WTC11 (cell line): Measurements from ENCODE around the gene STX18. TPM values are rescaled to one million over a fixed set of nuclear protein-coding genes. Genes with fewer than 3 reads are reported as not detected.

Experiments
- ATAC-seq: fragments of 200-7000 bp; cut with Tn5 transposase; 2 replicates; pipeline ENCODE4 v1.10.0; 2021; ENCODE audit warnings: mild to moderate bottlenecking, moderate library complexity
- CTCF ChIA-PET: fragments of 300-600 bp; sonication (Branson Sonifier 250); formaldehyde crosslinking; loops from one replicate; lab custom pipeline; 2021; ENCODE audit warnings: antibody characterized with exemption; lab: Charles Lee
- POLR2A ChIA-PET: fragments of 350-600 bp; sonication (Branson Sonifier 250); formaldehyde crosslinking; loops from one replicate; lab custom pipeline; 2021; ENCODE audit warnings: antibody characterized with exemption; lab: Charles Lee
- DNase-seq: peaks from one replicate; pipeline ENCODE4 v3.0.0; 2021; ENCODE audit warnings: low spot score
- H3K27ac Mint-ChIP-seq: 2 replicates; pipeline ENCODE4 v1.8.0; 2021; ENCODE audit warnings: mixed read lengths
- H3K27me3 Mint-ChIP-seq: 2 replicates; pipeline ENCODE4 v1.8.0; 2021; ENCODE audit warnings: low read depth, mild to moderate bottlenecking, moderate library complexity, mixed read lengths
- H3K36me3 Mint-ChIP-seq: 2 replicates; pipeline ENCODE4 v1.8.0; 2021; ENCODE audit warnings: mixed read lengths
- H3K4me1 Mint-ChIP-seq: 2 replicates; pipeline ENCODE4 v1.8.0; 2022; ENCODE audit warnings: mixed read lengths
- H3K4me3 Mint-ChIP-seq: 2 replicates; pipeline ENCODE4 v1.8.0; 2021; ENCODE audit warnings: mild to moderate bottlenecking, moderate library complexity, mixed read lengths
- H3K9me3 Mint-ChIP-seq: 2 replicates; pipeline ENCODE4 v1.8.0; 2021; ENCODE audit warnings: mixed read lengths
- CREB1 ChIP-seq: sonication (generic); formaldehyde crosslinking; IDR thresholded peaks from 2 replicates; pipeline ENCODE4 v1.8.0; 2023; ENCODE audit warnings: mild to moderate bottlenecking, missing genetic modification reagents
- FOXP1 ChIP-seq: sonication (generic); formaldehyde crosslinking; IDR thresholded peaks from 2 replicates; pipeline ENCODE4 v1.8.0; 2022; ENCODE audit warnings: missing genetic modification reagents, mild to moderate bottlenecking, moderate library complexity, borderline replicate concordance
- GABPB1 ChIP-seq: sonication (generic); formaldehyde crosslinking; IDR thresholded peaks from 2 replicates; pipeline ENCODE4 v1.8.1; 2023; ENCODE audit warnings: mild to moderate bottlenecking, missing genetic modification reagents
- JAZF1 ChIP-seq: fragments of 250-450 bp; sonication (Bioruptor Pico); IDR thresholded peaks from 2 replicates; pipeline ENCODE4 v1.9.0; 2021; ENCODE audit warnings: moderate library complexity, mild to moderate bottlenecking, inconsistent platforms
- KAT7 ChIP-seq: sonication (generic); formaldehyde crosslinking; IDR thresholded peaks from 2 replicates; pipeline ENCODE4 v1.8.1; 2023; ENCODE audit warnings: missing genetic modification reagents, mild to moderate bottlenecking, borderline replicate concordance
- NFE2L1 ChIP-seq: sonication (generic); formaldehyde crosslinking; IDR thresholded peaks from 2 replicates; pipeline ENCODE4 v1.8.1; 2023; ENCODE audit warnings: missing genetic modification reagents
- SOX15 ChIP-seq: fragments of 250-450 bp; sonication (Bioruptor Pico); IDR thresholded peaks from 2 replicates; pipeline ENCODE4 v1.9.0; 2021; ENCODE audit warnings: mild to moderate bottlenecking
- TCF7 ChIP-seq: sonication (generic); formaldehyde crosslinking; IDR thresholded peaks from 2 replicates; pipeline ENCODE4 v1.8.0; 2022; ENCODE audit warnings: mild to moderate bottlenecking, low read depth, missing genetic modification reagents, moderate library complexity
- ZNF138 ChIP-seq: sonication (generic); formaldehyde crosslinking; conservative IDR thresholded peaks from 2 replicates; pipeline ENCODE4 v1.8.1; 2022; ENCODE audit warnings: mild to moderate bottlenecking, moderate library complexity, missing genetic modification reagents
- ZNF671 ChIP-seq: fragments of 250-450 bp; sonication (Bioruptor Pico); IDR thresholded peaks from 2 replicates; pipeline ENCODE4 v1.8.0; 2021; ENCODE audit warnings: mild to moderate bottlenecking
- total RNA-seq: library from RNA; stranded (reverse); gene quantifications from 3 replicates; pipeline ENCODE4 v1.2.3, GENCODE V29; 2021
- TF ChIP-seq, protein P1 (sequence below): fragments of 200-600 bp; IDR thresholded peaks from 2 replicates; pipeline ENCODE4 v1.8.0; 2022; ENCODE audit warnings: antibody characterized with exemption
- TF ChIP-seq, protein P2 (sequence below): sonication (generic); formaldehyde crosslinking; conservative IDR thresholded peaks from 2 replicates; pipeline ENCODE4 v1.8.1; 2023; ENCODE audit warnings: mild to moderate bottlenecking, low read depth, missing genetic modification reagents, moderate library complexity
- TF ChIP-seq, protein P3 (sequence below): fragments of 250-450 bp; sonication (Bioruptor Pico); IDR thresholded peaks from 2 replicates; pipeline ENCODE4 v1.9.0; 2021; ENCODE audit warnings: moderate library complexity, mild to moderate bottlenecking, inconsistent platforms, borderline replicate concordance
- TF ChIP-seq, protein P4 (sequence below): sonication (generic); formaldehyde crosslinking; IDR thresholded peaks from 2 replicates; pipeline ENCODE4 v1.8.1; 2023; ENCODE audit warnings: mild to moderate bottlenecking, missing genetic modification reagents
- TF ChIP-seq, protein P5 (sequence below): fragments of 250-450 bp; sonication (Bioruptor Pico); IDR thresholded peaks from 2 replicates; pipeline ENCODE4 v1.9.0; 2021; ENCODE audit warnings: mild to moderate bottlenecking, borderline replicate concordance

Gene STX18
- total RNA-seq, 1 experiment from 2014 or later: 16.9 TPM

DNA sequence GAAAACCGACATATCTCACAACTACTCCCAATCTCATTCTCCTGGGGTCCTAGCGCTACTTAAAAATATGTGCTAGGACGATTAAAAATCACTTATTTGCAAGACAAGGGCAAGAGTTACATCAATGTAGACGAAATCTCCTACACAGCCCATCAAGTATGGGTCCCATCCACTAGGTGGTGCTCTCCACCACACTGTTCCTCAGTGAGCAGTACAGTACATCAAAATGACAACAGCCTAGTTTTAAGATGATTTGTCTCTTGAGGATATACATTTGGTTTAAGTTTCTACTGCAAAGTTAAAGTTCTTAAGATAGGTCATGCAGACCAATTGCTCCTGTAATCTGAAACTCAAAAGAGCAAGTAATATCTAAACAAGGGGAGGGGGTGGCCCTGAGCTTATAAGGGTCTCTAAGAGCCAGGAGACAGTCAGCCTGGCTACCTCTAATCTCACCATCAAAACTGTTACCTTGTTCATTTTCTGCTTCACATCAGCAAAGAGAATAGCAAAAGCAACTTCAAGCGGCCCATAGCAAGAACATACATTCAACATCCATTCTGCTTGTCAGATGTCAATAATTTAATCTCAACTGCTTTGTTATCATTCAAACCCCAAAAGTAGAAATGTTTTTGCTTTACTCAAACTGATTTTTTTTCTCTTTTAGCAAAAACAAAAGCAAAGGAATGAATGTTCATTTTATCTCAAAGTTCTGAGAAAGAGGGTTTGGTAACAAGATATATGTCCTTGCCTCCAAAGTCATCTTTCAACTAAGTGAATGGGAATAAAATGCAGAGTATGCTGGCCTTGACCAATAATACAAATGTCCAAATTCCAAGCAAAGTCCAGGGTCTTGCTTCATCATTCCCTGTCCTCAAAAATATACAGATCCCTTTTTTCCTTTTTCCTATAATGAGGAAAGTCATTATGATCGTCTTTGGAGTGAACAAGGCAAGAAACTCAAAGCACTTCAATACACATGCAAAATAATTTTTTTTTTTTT lies 53.1 kb downstream of the STX18 start:
- DNase-seq: peak; percentile 75
- TF ChIP-seq, protein P1, sequence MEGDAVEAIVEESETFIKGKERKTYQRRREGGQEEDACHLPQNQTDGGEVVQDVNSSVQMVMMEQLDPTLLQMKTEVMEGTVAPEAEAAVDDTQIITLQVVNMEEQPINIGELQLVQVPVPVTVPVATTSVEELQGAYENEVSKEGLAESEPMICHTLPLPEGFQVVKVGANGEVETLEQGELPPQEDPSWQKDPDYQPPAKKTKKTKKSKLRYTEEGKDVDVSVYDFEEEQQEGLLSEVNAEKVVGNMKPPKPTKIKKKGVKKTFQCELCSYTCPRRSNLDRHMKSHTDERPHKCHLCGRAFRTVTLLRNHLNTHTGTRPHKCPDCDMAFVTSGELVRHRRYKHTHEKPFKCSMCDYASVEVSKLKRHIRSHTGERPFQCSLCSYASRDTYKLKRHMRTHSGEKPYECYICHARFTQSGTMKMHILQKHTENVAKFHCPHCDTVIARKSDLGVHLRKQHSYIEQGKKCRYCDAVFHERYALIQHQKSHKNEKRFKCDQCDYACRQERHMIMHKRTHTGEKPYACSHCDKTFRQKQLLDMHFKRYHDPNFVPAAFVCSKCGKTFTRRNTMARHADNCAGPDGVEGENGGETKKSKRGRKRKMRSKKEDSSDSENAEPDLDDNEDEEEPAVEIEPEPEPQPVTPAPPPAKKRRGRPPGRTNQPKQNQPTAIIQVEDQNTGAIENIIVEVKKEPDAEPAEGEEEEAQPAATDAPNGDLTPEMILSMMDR: peak; percentile 55
- TF ChIP-seq, protein P2, sequence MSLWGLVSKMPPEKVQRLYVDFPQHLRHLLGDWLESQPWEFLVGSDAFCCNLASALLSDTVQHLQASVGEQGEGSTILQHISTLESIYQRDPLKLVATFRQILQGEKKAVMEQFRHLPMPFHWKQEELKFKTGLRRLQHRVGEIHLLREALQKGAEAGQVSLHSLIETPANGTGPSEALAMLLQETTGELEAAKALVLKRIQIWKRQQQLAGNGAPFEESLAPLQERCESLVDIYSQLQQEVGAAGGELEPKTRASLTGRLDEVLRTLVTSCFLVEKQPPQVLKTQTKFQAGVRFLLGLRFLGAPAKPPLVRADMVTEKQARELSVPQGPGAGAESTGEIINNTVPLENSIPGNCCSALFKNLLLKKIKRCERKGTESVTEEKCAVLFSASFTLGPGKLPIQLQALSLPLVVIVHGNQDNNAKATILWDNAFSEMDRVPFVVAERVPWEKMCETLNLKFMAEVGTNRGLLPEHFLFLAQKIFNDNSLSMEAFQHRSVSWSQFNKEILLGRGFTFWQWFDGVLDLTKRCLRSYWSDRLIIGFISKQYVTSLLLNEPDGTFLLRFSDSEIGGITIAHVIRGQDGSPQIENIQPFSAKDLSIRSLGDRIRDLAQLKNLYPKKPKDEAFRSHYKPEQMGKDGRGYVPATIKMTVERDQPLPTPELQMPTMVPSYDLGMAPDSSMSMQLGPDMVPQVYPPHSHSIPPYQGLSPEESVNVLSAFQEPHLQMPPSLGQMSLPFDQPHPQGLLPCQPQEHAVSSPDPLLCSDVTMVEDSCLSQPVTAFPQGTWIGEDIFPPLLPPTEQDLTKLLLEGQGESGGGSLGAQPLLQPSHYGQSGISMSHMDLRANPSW (CRISPR knock-in tag): no peak
- TF ChIP-seq, protein P3, sequence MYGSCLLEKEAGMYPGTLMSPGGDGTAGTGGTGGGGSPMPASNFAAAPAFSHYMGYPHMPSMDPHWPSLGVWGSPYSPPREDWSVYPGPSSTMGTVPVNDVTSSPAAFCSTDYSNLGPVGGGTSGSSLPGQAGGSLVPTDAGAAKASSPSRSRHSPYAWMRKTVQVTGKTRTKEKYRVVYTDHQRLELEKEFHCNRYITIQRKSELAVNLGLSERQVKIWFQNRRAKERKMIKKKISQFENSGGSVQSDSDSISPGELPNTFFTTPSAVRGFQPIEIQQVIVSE (CRISPR knock-in tag): no peak
- TF ChIP-seq, all 79 proteins: peak for 1
- no peak overlapping the region for H3K4me3 Mint-ChIP-seq
- H3K4me1 Mint-ChIP-seq: peaks cover 29% of the 10 kb centered on the region
- H3K27ac Mint-ChIP-seq: no peak overlapping the region
- H3K9me3 Mint-ChIP-seq: no peaks in the 10 kb centered on the region
- H3K27me3 Mint-ChIP-seq: no peaks in the 10 kb centered on the region
- ChIA-PET CTCF (interaction anchor here (0.7 to 1.9 kb wide), 16 partner anchors 8 to 400 kb away, joined by 3 to 9 read pairs (median 4); partner anchors contain the start of gene STX18), POLR2A (no interaction called here)
- no peaks in the 10 kb centered on the region for H3K36me3 Mint-ChIP-seq
- peak; percentile 96 for ATAC-seq

DNA sequence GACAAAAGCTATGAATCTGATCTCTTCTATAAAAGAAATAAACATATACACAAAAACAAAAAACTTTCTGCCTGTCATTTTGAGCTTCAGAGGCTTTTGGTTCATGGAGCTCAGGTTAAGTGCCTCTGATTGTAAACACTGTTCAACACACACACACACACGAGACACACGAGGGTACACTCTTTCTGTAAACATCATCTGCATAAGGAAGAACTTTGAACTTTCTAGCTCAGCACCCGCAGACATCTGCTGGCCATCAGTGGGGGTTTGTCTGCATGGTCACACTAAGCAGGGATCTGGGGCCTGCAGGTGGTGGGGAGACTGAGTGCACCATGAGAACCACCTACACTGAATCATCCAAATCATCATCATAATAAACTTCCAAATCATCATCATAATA lies 54.9 kb downstream of the STX18 start:
- Mint-ChIP-seq H3K27me3 (no peaks in the 10 kb centered on the region), H3K27ac (no peak overlapping the region), H3K4me3 (no peak overlapping the region), H3K36me3 (no peaks in the 10 kb centered on the region), H3K9me3 (no peaks in the 10 kb centered on the region), H3K4me1 (peaks cover 31% of the 10 kb centered on the region)
- TF ChIP-seq GABPB1 (CRISPR knock-in tag): 0 out of 2 replicates have a peak, but pooled peaks have one; percentile 16
- TF ChIP-seq ZNF671 (CRISPR knock-in tag): no peak
- no peak for TF ChIP-seq ZNF138
- no peak for TF ChIP-seq CREB1 (CRISPR knock-in tag)
- TF ChIP-seq JAZF1 (CRISPR knock-in tag): no peak
- no peak for TF ChIP-seq SOX15
- ATAC-seq: no peak
- POLR2A ChIA-PET: no interaction called here
- DNase-seq: no peak
- CTCF ChIA-PET: interaction anchor here (0.6 kb wide), 1 partner anchor 415 kb away, joined by 3 read pairs; no protein-coding TSS in a partner anchor

DNA sequence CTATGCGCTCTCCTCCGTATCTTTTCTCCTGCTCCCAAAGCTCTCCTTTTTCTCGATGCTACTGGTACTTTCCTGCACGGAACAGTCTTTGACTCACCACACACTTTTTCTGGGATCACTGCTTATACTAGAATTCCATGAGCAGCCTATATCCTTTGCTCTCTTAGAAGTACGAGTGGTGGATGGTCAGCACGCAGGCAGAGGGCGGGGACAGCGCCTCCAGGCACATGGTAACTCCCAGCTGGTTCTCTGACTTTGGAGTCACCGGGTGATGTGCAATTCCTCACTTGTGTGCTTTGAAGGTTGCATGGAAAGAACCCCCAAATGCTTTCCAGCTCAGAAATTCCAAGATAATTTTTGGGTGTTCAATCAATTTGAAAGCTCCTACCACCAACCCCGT lies 56.0 kb downstream of the STX18 start:
- Mint-ChIP-seq H3K9me3 (no peaks in the 10 kb centered on the region), H3K27ac (no peak overlapping the region), H3K4me3 (no peak overlapping the region), H3K27me3 (no peaks in the 10 kb centered on the region), H3K4me1 (peaks cover 43% of the 10 kb centered on the region), H3K36me3 (no peaks in the 10 kb centered on the region)
- DNase-seq (no peak), ATAC-seq (peak; percentile 14; the same call in 1 of the 2 replicates)
- ChIA-PET POLR2A (no interaction called here), CTCF (no interaction called here)
- no peak for TF ChIP-seq KAT7 (CRISPR knock-in tag)
- TF ChIP-seq, protein P4, sequence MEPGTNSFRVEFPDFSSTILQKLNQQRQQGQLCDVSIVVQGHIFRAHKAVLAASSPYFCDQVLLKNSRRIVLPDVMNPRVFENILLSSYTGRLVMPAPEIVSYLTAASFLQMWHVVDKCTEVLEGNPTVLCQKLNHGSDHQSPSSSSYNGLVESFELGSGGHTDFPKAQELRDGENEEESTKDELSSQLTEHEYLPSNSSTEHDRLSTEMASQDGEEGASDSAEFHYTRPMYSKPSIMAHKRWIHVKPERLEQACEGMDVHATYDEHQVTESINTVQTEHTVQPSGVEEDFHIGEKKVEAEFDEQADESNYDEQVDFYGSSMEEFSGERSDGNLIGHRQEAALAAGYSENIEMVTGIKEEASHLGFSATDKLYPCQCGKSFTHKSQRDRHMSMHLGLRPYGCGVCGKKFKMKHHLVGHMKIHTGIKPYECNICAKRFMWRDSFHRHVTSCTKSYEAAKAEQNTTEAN (CRISPR knock-in tag): no peak
- TF ChIP-seq, protein P5, sequence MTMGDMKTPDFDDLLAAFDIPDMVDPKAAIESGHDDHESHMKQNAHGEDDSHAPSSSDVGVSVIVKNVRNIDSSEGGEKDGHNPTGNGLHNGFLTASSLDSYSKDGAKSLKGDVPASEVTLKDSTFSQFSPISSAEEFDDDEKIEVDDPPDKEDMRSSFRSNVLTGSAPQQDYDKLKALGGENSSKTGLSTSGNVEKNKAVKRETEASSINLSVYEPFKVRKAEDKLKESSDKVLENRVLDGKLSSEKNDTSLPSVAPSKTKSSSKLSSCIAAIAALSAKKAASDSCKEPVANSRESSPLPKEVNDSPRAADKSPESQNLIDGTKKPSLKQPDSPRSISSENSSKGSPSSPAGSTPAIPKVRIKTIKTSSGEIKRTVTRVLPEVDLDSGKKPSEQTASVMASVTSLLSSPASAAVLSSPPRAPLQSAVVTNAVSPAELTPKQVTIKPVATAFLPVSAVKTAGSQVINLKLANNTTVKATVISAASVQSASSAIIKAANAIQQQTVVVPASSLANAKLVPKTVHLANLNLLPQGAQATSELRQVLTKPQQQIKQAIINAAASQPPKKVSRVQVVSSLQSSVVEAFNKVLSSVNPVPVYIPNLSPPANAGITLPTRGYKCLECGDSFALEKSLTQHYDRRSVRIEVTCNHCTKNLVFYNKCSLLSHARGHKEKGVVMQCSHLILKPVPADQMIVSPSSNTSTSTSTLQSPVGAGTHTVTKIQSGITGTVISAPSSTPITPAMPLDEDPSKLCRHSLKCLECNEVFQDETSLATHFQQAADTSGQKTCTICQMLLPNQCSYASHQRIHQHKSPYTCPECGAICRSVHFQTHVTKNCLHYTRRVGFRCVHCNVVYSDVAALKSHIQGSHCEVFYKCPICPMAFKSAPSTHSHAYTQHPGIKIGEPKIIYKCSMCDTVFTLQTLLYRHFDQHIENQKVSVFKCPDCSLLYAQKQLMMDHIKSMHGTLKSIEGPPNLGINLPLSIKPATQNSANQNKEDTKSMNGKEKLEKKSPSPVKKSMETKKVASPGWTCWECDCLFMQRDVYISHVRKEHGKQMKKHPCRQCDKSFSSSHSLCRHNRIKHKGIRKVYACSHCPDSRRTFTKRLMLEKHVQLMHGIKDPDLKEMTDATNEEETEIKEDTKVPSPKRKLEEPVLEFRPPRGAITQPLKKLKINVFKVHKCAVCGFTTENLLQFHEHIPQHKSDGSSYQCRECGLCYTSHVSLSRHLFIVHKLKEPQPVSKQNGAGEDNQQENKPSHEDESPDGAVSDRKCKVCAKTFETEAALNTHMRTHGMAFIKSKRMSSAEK (CRISPR knock-in tag): no peak
- TF ChIP-seq TCF7 (CRISPR knock-in tag): no peak
- no peak for TF ChIP-seq FOXP1
- TF ChIP-seq NFE2L1: no peak
